ENCODE results near the gene AFM. TPM values are rescaled to one million over a fixed set of nuclear protein-coding genes. Genes with fewer than 3 reads are reported as not detected.

AFM gene
- total RNA-seq, 2 experiments from 2014 or later: not detected

- Mint-ChIP-seq H3K36me3 (ENCODE audit: low read depth) (no peaks in the 10 kb centered on the region), H3K9me3 (no peaks in the 10 kb centered on the region), H3K27me3 (peaks cover 11% of the 10 kb centered on the region), H3K4me3 (no peak overlapping the region), H3K4me1 (no peaks in the 10 kb centered on the region), H3K27ac (no peak overlapping the region)
- no peak for DNase-seq
- ChIA-PET CTCF (no interaction called here), POLR2A (no interaction called here)
Measured at GRCh38 chr4:73440653-73441052, 40.9 kb upstream of the AFM start.

GRCh38 chr4:73442275-73442674 lies 39.3 kb upstream of the AFM start:
- DNase-seq: no peak
- Mint-ChIP-seq H3K27me3 (peaks cover 7% of the 10 kb centered on the region), H3K27ac (no peak overlapping the region), H3K4me3 (no peak overlapping the region), H3K9me3 (no peaks in the 10 kb centered on the region), H3K4me1 (no peaks in the 10 kb centered on the region), H3K36me3 (ENCODE audit: low read depth) (no peaks in the 10 kb centered on the region)
- ChIA-PET CTCF (no interaction called here), POLR2A (no interaction called here)

- Mint-ChIP-seq H3K27ac (no peak overlapping the region), H3K4me3 (no peak overlapping the region), H3K9me3 (no peaks in the 10 kb centered on the region), H3K4me1 (no peaks in the 10 kb centered on the region), H3K36me3 (ENCODE audit: low read depth) (no peaks in the 10 kb centered on the region), H3K27me3 (peaks cover 7% of the 10 kb centered on the region)
- POLR2A ChIA-PET: no interaction called here
- CTCF ChIA-PET: no interaction called here
- no peak for DNase-seq
Measured at GRCh38 chr4:73443224-73443623, 38.3 kb upstream of the AFM start.

- Mint-ChIP-seq H3K27ac (no peak overlapping the region), H3K36me3 (ENCODE audit: low read depth) (no peaks in the 10 kb centered on the region)
- POLR2A ChIA-PET: no interaction called here
Measured at GRCh38 chr4:73445383-73446335, 35.9 kb upstream of the AFM start.

GRCh38 chr4:73446336-73446938 lies 35.1 kb upstream of the AFM start:
- H3K4me1 Mint-ChIP-seq: no peaks in the 10 kb centered on the region
- CTCF ChIA-PET: interaction anchor here (0.6 to 1.0 kb wide), 2 partner anchors 134 to 743 kb away, joined by 3 read pairs; no protein-coding TSS in a partner anchor

More at GRCh38 chr4:73445383-73446335, 35.9 kb upstream of the AFM start:
- H3K4me3 Mint-ChIP-seq: no peak overlapping the region
- H3K4me1 Mint-ChIP-seq: no peaks in the 10 kb centered on the region
- DNase-seq: no peak
- no peaks in the 10 kb centered on the region for H3K9me3 Mint-ChIP-seq
- CTCF ChIA-PET: interaction anchor here (0.6 to 1.0 kb wide), 2 partner anchors 133 to 743 kb away, joined by 3 read pairs; no protein-coding TSS in a partner anchor
- peaks cover 11% of the 10 kb centered on the region for H3K27me3 Mint-ChIP-seq

GRCh38 chr4:73447671-73448070 lies 33.9 kb upstream of the AFM start:
- Mint-ChIP-seq H3K27me3 (peaks cover 8% of the 10 kb centered on the region), H3K36me3 (ENCODE audit: low read depth) (no peaks in the 10 kb centered on the region), H3K4me3 (no peak overlapping the region), H3K4me1 (no peaks in the 10 kb centered on the region), H3K9me3 (no peaks in the 10 kb centered on the region), H3K27ac (no peak overlapping the region)
- ChIA-PET POLR2A (no interaction called here), CTCF (no interaction called here)
- no peak for DNase-seq

More at GRCh38 chr4:73446336-73446938, 35.1 kb upstream of the AFM start:
- Mint-ChIP-seq H3K36me3 (ENCODE audit: low read depth) (no peaks in the 10 kb centered on the region), H3K27me3 (peaks cover 11% of the 10 kb centered on the region), H3K4me3 (no peak overlapping the region), H3K27ac (no peak overlapping the region), H3K9me3 (no peaks in the 10 kb centered on the region)
- DNase-seq: peak; percentile 30
- POLR2A ChIA-PET: no interaction called here

GRCh38 chr4:73448448-73449203 lies 32.9 kb upstream of the AFM start:
- ChIA-PET CTCF (no interaction called here), POLR2A (no interaction called here)
- H3K27me3 Mint-ChIP-seq: peaks cover 8% of the 10 kb centered on the region
- DNase-seq: no peak
- no peaks in the 10 kb centered on the region for H3K36me3 Mint-ChIP-seq (ENCODE audit: low read depth)
- no peak overlapping the region for H3K4me3 Mint-ChIP-seq
- no peak overlapping the region for H3K27ac Mint-ChIP-seq
- H3K9me3 Mint-ChIP-seq: no peaks in the 10 kb centered on the region
- no peaks in the 10 kb centered on the region for H3K4me1 Mint-ChIP-seq

- ChIA-PET POLR2A (no interaction called here), CTCF (interaction anchor here (1.1 kb wide), 1 partner anchor 9 kb away, joined by 3 read pairs; no protein-coding TSS in a partner anchor)
- Mint-ChIP-seq H3K4me1 (no peaks in the 10 kb centered on the region), H3K36me3 (ENCODE audit: low read depth) (no peaks in the 10 kb centered on the region), H3K9me3 (no peaks in the 10 kb centered on the region), H3K27ac (no peak overlapping the region), H3K27me3 (peaks cover 8% of the 10 kb centered on the region), H3K4me3 (no peak overlapping the region)
- DNase-seq: no peak
Measured at GRCh38 chr4:73450398-73451004, 31.0 kb upstream of the AFM start.

- Mint-ChIP-seq H3K36me3 (ENCODE audit: low read depth) (no peaks in the 10 kb centered on the region), H3K27ac (no peak overlapping the region), H3K4me3 (no peak overlapping the region), H3K27me3 (peaks cover 8% of the 10 kb centered on the region), H3K9me3 (no peaks in the 10 kb centered on the region), H3K4me1 (no peaks in the 10 kb centered on the region)
- ChIA-PET POLR2A (no interaction called here), CTCF (no interaction called here)
- no peak for DNase-seq
Measured at GRCh38 chr4:73451404-73451803, 30.1 kb upstream of the AFM start.

GRCh38 chr4:73451981-73452747 lies 29.4 kb upstream of the AFM start:
- no peaks in the 10 kb centered on the region for H3K4me1 Mint-ChIP-seq
- H3K4me3 Mint-ChIP-seq: no peak overlapping the region
- CTCF ChIA-PET: interaction anchor here (0.6 kb wide), 1 partner anchor 26 kb away, joined by 5 read pairs; no protein-coding TSS in a partner anchor

GRCh38 chr4:73452953-73453700 lies 28.4 kb upstream of the AFM start:
- H3K27me3 Mint-ChIP-seq: peaks cover 5% of the 10 kb centered on the region
- ChIA-PET CTCF (no interaction called here), POLR2A (no interaction called here)
- H3K9me3 Mint-ChIP-seq: no peaks in the 10 kb centered on the region
- H3K27ac Mint-ChIP-seq: no peak overlapping the region
- no peak overlapping the region for H3K4me3 Mint-ChIP-seq
- H3K36me3 Mint-ChIP-seq (ENCODE audit: low read depth): no peaks in the 10 kb centered on the region
- no peak for DNase-seq
- H3K4me1 Mint-ChIP-seq: no peaks in the 10 kb centered on the region

More at GRCh38 chr4:73451981-73452747, 29.4 kb upstream of the AFM start:
- Mint-ChIP-seq H3K9me3 (no peaks in the 10 kb centered on the region), H3K27ac (no peak overlapping the region), H3K36me3 (ENCODE audit: low read depth) (no peaks in the 10 kb centered on the region), H3K27me3 (peaks cover 8% of the 10 kb centered on the region)
- POLR2A ChIA-PET: no interaction called here
- DNase-seq: no peak

- no peak overlapping the region for H3K4me3 Mint-ChIP-seq
- H3K27me3 Mint-ChIP-seq: peaks cover 2% of the 10 kb centered on the region
- CTCF ChIA-PET: no interaction called here
- H3K36me3 Mint-ChIP-seq (ENCODE audit: low read depth): no peaks in the 10 kb centered on the region
- H3K9me3 Mint-ChIP-seq: no peaks in the 10 kb centered on the region
- no peak overlapping the region for H3K27ac Mint-ChIP-seq
- POLR2A ChIA-PET: no interaction called here
- DNase-seq: no peak
- H3K4me1 Mint-ChIP-seq: no peaks in the 10 kb centered on the region
Measured at GRCh38 chr4:73453701-73454005, 27.9 kb upstream of the AFM start.

All from activated CD4-positive, alpha-beta T cell treated with anti-CD3 and anti-CD28 coated beads, Interleukin-2, amount 10 ng/mL, durations not matched to agents 7 days and 5 days (primary cell).